Ramos (cell line): ENCODE measurements around the gene XRN2.

Experiments
- in situ Hi-C: fragments of 300-500 bp; cut with MboI; formaldehyde crosslinking; loops from one replicate; pipeline ENCODE4 v1.14.3; 2022; ENCODE audit warnings: low sequenced_read_pairs; ENCODE audit not compliant: unreplicated experiment

XRN2 gene

GRCh38 chr20:21289651-21290050 is 13.5 kb upstream of the XRN2 start:
- in situ Hi-C loops: no loop called here

- in situ Hi-C loops: no loop called here
Observed at GRCh38 chr20:21291026-21291425, 12.1 kb upstream of the XRN2 start.

GRCh38 chr20:21294755-21295154 is 8.4 kb upstream of the XRN2 start:
- in situ Hi-C loops: no loop called here

- in situ Hi-C loops: no loop called here
Observed at GRCh38 chr20:21301940-21302663, 1.0 kb upstream of the XRN2 start.

- in situ Hi-C loops: no loop called here
Observed at GRCh38 chr20:21302664-21303060, 469 bp upstream of the XRN2 start.

GRCh38 chr20:21303872-21304586 is 898 bp downstream of the XRN2 start:
- in situ Hi-C loops: no loop called here

GRCh38 chr20:21308340-21308739 is 5.2 kb downstream of the XRN2 start:
- in situ Hi-C loops: no loop called here

- in situ Hi-C loops: no loop called here
Observed at GRCh38 chr20:21309678-21310467, 6.7 kb downstream of the XRN2 start.

- in situ Hi-C loops: no loop called here
Observed at GRCh38 chr20:21312813-21313474, 9.8 kb downstream of the XRN2 start.

- in situ Hi-C loops: no loop called here
Observed at GRCh38 chr20:21315138-21315537, 12.0 kb downstream of the XRN2 start.

GRCh38 chr20:21322083-21322710 is 19.1 kb downstream of the XRN2 start:
- in situ Hi-C loops: no loop called here

- in situ Hi-C loops: no loop called here
Observed at GRCh38 chr20:21322921-21323331, 19.8 kb downstream of the XRN2 start.

GRCh38 chr20:21323640-21324039 is 20.5 kb downstream of the XRN2 start:
- in situ Hi-C loops: no loop called here

- in situ Hi-C loops: no loop called here
Observed at GRCh38 chr20:21324126-21324525, 21.0 kb downstream of the XRN2 start.

- in situ Hi-C loops: no loop called here
Observed at GRCh38 chr20:21325296-21325695, 22.2 kb downstream of the XRN2 start.

- in situ Hi-C loops: no loop called here
Observed at GRCh38 chr20:21326700-21327099, 23.6 kb downstream of the XRN2 start.

- in situ Hi-C loops: no loop called here
Observed at GRCh38 chr20:21336455-21337151, 33.5 kb downstream of the XRN2 start.

- in situ Hi-C loops: no loop called here
Observed at GRCh38 chr20:21338291-21338690, 35.2 kb downstream of the XRN2 start.

- in situ Hi-C loops: no loop called here
Observed at GRCh38 chr20:21339499-21339898, 36.4 kb downstream of the XRN2 start.
